SJSA1 (cell line): ENCODE measurements around the gene TRIM15. TPM values are rescaled to one million over a fixed set of nuclear protein-coding genes. Genes with fewer than 3 reads are reported as not detected.
"Not testable (repeated sequence)": the region's sequence is repeated elsewhere in the genome, so short reads cannot be mapped to it uniquely, and the experiment has no call there.

Experiments used
- DNase-seq, 2 experiments: peaks; one replicate each; pipeline ENCODE4 v3.0.0-alpha.2; 2015 to 2020; ENCODE audit warnings: low spot score in 2 of 2, low read depth in 1 of 2
- H3K27ac ChIP-seq: fragments of 250-450 bp; sonication (Bioruptor Pico); 2 replicates; pipeline ENCODE4 v1.5.1; 2020; ENCODE audit warnings: mild to moderate bottlenecking, moderate library complexity
- H3K27me3 ChIP-seq: fragments of 250-450 bp; sonication (Bioruptor Pico); replicated peaks from 2 replicates; pipeline ENCODE4 v1.5.1; 2020; ENCODE audit warnings: mild to moderate bottlenecking, moderate library complexity
- H3K36me3 ChIP-seq: fragments of 250-450 bp; sonication (Bioruptor Pico); 2 replicates; pipeline ENCODE4 v1.5.1; 2020; ENCODE audit warnings: mild to moderate bottlenecking
- H3K4me1 ChIP-seq: fragments of 250-450 bp; sonication (Bioruptor Pico); replicated peaks from 2 replicates; pipeline ENCODE4 v1.6.1; 2021; ENCODE audit warnings: mild to moderate bottlenecking
- H3K4me3 ChIP-seq: fragments of 250-450 bp; sonication (Bioruptor Pico); 2 replicates; pipeline ENCODE4 v1.5.1; 2020; ENCODE audit warnings: mild to moderate bottlenecking
- H3K9me3 ChIP-seq: fragments of 250-450 bp; sonication (Bioruptor Pico); replicated peaks from 2 replicates; pipeline ENCODE4 v1.5.1; 2020; ENCODE audit warnings: mild to moderate bottlenecking
- total RNA-seq: library from RNA; depleted of rRNA; stranded (reverse); fragments of >200 nt; shearing (Covaris generic); gene quantifications from 2 replicates; pipeline ENCODE4 v1.2.3, GENCODE V29; 2014

The TRIM15 gene
- total RNA-seq, 1 experiment from 2014 or later = not detected

DNA sequence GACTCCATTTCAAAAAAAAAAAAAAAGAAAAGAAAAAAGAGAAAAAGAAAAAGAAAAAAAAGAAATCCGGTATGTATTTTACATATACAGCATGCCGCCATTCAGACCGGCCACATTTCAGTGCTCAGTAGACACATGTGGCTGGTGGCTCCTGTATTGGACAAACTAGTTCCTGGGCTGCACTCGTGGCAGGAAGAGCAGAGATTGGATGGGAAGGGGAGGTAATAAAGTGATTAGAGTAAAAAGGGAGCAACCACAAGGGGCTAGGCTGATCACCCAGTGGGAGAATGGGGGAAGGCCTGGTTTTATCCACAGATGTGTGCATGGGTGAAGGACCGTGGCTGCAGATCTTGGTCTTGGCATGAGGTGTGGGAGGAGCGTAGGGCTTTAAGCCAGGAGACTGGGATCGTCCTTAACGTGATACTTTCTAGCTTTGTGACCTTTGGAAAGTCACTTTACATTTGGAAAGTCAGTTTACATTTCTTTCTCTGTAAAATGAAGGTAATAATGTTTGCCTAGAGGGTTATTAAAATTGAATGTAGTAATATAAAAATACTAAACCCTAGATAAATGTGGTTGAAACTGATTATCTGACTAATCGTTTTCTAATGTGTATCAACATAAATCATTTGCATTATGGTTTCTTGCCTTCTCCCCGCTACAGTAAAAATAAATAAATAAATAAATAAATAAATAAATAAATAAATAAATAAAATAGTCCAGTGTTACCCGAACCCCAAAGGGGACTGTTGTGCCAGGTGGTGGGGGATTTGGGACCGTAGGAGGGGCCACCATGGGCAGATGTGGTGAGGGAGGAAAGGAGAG lies 869 bp upstream of the TRIM15 start:
- Histone ChIP-seq H3K4me1 (no peaks in the 10 kb centered on the region), H3K27ac (no peak overlapping the region), H3K36me3 (no peaks in the 10 kb centered on the region), H3K4me3 (no peak overlapping the region), H3K9me3 (no peaks in the 10 kb centered on the region), H3K27me3 (peaks cover 23% of the 10 kb centered on the region)
- no peak for DNase-seq

DNA sequence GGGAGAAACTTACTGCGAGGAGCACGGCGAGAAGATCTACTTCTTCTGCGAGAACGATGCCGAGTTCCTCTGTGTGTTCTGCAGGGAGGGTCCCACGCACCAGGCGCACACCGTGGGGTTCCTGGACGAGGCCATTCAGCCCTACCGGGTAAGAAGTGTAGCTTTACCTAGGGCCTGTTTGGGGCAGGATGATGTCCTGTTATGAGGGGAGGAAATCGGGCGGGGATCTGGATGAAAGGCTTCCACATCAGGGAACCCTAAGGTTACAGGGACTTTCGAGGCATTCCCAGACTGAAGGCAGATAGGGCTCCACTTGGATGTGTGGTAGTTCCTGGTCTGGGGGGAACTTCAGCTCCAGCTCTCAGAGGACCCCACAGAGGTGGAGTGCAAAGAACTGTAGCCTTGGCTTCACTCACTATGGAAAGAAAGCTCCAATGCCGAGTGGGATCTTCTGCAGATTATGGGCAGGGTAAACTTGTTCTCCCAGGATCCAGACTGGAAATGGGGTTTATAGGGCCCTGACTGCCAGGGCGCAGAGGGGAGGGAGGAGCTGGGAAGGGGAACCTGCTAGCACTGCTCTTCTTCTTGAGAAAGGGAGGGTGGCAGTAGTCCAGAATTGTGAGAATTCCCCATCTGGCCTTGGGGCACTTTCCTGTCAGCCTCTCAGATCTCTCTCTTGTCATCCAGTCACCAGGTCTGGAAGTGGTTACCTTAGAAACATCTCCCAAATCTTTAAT lies 740 bp downstream of the TRIM15 start:
- Histone ChIP-seq H3K36me3 (no peaks in the 10 kb centered on the region), H3K9me3 (no peaks in the 10 kb centered on the region), H3K4me1 (no peaks in the 10 kb centered on the region), H3K27ac (no peak overlapping the region), H3K27me3 (peaks cover 38% of the 10 kb centered on the region), H3K4me3 (no peak overlapping the region)
- no peak for DNase-seq

DNA sequence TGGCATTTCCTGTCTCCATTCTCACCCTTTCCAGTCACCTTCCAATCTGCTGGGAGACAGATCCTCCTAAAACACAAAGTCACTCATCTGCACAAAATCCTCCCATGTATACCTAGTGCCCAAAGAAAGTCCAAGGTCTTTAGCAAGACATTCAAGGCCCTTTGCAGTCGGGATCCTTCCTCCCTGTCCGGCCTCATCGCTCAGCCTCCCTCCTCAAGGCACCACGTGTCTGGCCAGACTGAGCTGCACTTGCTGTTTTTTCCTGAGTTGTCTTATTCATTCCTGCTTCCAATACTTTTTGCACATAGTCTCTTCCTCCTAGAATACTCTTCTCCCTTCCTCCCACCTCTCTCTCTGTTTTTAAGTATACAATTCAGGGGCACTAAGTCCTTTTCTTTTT lies 1.4 kb downstream of the TRIM15 start:
- H3K9me3 ChIP-seq = no peaks in the 10 kb centered on the region
- H3K36me3 ChIP-seq = no peaks in the 10 kb centered on the region
- no peak overlapping the region for H3K27ac ChIP-seq
- no peak overlapping the region for H3K4me3 ChIP-seq
- no peak for DNase-seq
- H3K4me1 ChIP-seq = no peaks in the 10 kb centered on the region
- H3K27me3 ChIP-seq = peaks cover 39% of the 10 kb centered on the region

DNA sequence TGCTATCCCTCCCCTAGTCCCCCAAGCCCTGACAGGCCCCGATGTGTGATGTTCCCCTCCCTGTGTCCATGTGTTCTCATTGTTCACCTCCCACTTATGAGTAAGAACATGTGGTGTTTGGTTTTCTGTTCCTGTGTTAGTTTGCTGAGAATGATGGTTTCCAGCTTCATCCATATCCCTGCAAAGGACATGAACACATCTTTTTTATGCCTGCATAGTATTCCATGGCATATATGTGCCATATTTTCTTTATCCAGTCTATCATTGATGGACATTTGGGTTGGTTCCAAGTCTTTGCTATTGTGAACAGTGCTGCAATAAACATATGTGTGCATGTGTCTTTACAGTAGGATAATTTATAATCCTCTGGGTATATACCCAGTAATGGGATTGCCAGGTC lies 1.9 kb downstream of the TRIM15 start:
- peaks cover 39% of the 10 kb centered on the region for H3K27me3 ChIP-seq
- H3K4me1 ChIP-seq, DNase-seq, H3K4me3 ChIP-seq, H3K36me3 ChIP-seq, H3K9me3 ChIP-seq, H3K27ac ChIP-seq: not testable (repeated sequence)

DNA sequence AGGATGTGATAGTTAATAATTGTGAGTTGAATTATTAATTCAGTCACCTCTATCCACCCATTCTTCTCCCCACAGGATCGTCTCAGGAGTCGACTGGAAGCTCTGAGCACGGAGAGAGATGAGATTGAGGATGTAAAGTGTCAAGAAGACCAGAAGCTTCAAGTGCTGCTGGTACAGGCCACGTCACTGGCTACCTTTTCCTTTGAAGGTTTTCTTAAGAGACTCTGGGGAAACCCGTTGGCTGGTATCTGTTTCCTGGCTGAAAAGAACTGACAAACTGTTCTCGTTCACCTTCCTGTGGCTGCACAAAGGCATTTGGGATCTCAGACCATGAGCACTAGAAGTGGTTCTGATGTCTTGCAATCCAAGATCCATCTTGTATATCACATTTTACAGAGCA lies 3.8 kb downstream of the TRIM15 start:
- DNase-seq = no peak
- Histone ChIP-seq H3K27me3 (peaks cover 57% of the 10 kb centered on the region), H3K4me3 (no peak overlapping the region), H3K4me1 (0 out of 2 replicates have a peak, but pooled peaks cover 2% of the 10 kb centered on the region), H3K9me3 (no peaks in the 10 kb centered on the region), H3K27ac (no peak overlapping the region), H3K36me3 (no peaks in the 10 kb centered on the region)

DNA sequence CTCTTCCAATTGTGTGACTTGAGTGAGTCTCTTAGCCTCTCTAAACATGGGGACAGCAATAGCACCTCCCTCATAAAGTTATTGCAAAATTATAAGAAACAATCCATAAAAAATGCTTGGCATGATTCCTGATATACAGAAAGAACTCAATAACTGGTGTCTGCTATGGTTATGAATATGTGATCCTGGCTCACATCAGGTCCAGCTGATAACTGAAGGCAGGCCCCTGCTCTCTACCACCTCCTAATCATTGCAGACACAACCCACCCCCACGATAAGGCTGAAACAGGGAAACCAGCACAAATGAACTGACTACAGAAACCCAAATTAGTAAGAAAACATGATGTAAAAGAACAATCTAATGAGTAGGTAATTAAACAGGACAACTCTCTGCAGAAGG lies 5.4 kb downstream of the TRIM15 start:
- H3K4me3 ChIP-seq = no peak overlapping the region
- no peaks in the 10 kb centered on the region for H3K9me3 ChIP-seq
- DNase-seq = no peak
- no peaks in the 10 kb centered on the region for H3K36me3 ChIP-seq
- H3K4me1 ChIP-seq = 0 out of 2 replicates have a peak, but pooled peaks cover 3% of the 10 kb centered on the region
- peaks cover 61% of the 10 kb centered on the region for H3K27me3 ChIP-seq
- H3K27ac ChIP-seq = no peak overlapping the region

DNA sequence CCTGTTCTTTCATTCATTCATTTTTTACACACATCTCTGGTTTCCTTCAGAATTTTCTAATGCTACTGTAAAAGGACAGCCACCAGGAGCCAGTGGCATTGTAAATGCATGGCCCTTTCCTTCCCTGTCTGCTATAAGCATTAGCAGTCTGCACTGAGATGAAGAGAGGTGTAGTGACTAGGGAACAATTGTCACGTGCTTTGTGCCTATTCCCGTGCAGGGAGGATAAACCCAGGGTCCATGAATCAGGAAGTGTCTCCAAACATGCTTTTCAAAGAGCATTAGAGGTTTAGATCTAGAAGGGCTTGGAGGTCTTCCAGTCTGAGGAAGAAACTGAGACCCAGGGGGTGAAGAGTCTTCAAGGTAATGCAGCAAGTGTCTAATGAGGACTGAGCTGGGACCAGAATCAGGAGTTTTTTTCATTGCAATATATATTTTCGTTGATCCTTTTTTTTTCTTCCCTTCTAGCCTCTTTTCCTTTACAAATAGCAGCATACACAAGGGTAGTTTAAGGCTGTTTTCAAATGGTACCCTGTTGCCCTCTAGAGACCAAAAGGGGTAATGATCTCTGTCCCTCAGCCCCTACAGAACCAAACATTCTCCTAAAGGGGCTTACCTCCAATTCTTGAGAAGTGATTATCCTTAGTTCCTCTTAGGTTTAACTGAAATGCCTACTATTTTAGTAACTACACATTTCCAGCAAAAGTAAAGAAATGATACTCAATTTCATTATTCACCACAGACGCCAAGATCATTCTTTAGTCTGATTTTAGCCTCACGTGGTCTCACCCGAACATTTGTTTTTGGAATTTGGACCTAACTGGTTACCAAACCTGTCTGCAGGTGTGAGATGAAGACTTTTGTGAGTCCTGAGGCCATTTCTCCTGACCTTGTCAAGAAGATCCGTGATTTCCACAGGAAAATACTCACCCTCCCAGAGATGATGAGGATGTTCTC lies 6.6 kb downstream of the TRIM15 start:
- 0 out of 2 replicates have a peak, but pooled peaks cover 3% of the 10 kb centered on the region for H3K4me1 ChIP-seq
- DNase-seq = peak in 1 of 2 experiments; percentile 44

DNA sequence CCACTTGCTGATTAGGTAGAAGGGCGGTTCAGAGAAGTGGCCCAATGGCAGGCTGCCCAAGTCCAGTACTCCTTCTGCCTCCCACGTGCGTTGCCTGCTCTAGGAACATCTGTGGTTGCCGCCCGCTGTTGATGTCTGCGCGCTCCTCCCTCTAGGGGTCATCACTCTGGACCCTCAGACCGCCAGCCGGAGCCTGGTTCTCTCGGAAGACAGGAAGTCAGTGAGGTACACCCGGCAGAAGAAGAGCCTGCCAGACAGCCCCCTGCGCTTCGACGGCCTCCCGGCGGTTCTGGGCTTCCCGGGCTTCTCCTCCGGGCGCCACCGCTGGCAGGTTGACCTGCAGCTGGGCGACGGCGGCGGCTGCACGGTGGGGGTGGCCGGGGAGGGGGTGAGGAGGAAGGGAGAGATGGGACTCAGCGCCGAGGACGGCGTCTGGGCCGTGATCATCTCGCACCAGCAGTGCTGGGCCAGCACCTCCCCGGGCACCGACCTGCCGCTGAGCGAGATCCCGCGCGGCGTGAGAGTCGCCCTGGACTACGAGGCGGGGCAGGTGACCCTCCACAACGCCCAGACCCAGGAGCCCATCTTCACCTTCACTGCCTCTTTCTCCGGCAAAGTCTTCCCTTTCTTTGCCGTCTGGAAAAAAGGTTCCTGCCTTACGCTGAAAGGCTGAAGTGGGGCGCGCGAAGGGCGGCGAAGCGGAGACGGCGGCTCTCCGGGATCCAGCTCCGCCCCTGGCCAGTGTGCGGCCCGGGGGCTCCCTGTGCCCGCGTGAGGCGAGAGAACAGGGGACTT lies 8.5 kb downstream of the TRIM15 start:
- peaks cover 81% of the 10 kb centered on the region for H3K27me3 ChIP-seq
- H3K4me3 ChIP-seq = no peak overlapping the region
- DNase-seq = no peak
- H3K4me1 ChIP-seq = 0 out of 2 replicates have a peak, but pooled peaks cover 3% of the 10 kb centered on the region
- no peaks in the 10 kb centered on the region for H3K36me3 ChIP-seq
- H3K27ac ChIP-seq = no peak overlapping the region
- no peaks in the 10 kb centered on the region for H3K9me3 ChIP-seq

More for the DNA sequence above, 6.6 kb downstream of the TRIM15 start:
- Histone ChIP-seq H3K4me3 (no peak overlapping the region), H3K36me3 (no peaks in the 10 kb centered on the region), H3K9me3 (no peaks in the 10 kb centered on the region), H3K27me3 (peaks cover 73% of the 10 kb centered on the region), H3K27ac (no peak overlapping the region)

DNA sequence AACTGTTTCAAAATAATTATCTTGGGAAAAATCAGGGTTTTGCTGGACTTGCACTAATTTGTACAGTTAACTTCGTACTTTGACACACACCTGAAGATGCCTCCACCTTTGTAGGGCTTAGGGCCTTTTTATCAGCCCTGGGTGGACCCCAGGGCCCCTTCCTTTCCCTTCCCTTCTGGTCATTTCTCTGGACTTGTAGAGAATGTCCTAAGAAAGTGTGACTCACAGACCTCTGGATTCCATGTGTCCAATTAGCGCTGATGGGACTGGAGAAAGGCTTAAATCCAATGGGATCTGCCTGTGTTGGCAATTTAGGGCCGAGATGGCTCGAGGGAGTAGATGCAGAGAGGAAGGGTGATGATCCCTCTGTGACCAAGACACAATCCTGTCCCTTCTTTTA lies 9.3 kb downstream of the TRIM15 start:
- H3K27ac ChIP-seq = no peak overlapping the region
- H3K4me3 ChIP-seq = no peak overlapping the region
- H3K36me3 ChIP-seq = no peaks in the 10 kb centered on the region
- DNase-seq = no peak
- peaks cover 81% of the 10 kb centered on the region for H3K27me3 ChIP-seq
- H3K4me1 ChIP-seq = 0 out of 2 replicates have a peak, but pooled peaks cover 3% of the 10 kb centered on the region
- H3K9me3 ChIP-seq = no peaks in the 10 kb centered on the region

DNA sequence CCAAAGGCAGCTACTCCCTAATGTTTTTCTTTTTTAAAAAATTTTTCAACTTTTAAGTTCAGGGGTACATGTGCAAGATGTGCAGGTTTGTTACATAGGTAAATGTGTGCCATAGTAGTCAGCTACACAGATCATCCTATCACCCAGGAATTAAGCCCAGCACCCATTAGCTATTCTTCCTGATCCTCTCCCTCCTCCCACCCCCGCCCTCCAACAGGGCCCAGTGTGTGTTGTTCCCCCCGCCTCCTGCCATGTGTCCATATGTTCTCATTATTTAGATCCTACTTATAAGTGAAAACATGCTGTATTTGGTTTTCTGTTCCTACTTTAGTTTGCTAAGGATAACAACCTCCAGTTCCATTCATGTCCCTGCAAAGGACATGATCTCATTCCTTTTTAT lies 12.4 kb downstream of the TRIM15 start:
- DNase-seq = no peak
- Histone ChIP-seq H3K27ac (no peak overlapping the region), H3K4me1 (0 out of 2 replicates have a peak, but pooled peaks cover 3% of the 10 kb centered on the region), H3K9me3 (peaks cover 6% of the 10 kb centered on the region), H3K36me3 (no peaks in the 10 kb centered on the region), H3K27me3 (peaks cover 58% of the 10 kb centered on the region), H3K4me3 (no peak overlapping the region)

DNA sequence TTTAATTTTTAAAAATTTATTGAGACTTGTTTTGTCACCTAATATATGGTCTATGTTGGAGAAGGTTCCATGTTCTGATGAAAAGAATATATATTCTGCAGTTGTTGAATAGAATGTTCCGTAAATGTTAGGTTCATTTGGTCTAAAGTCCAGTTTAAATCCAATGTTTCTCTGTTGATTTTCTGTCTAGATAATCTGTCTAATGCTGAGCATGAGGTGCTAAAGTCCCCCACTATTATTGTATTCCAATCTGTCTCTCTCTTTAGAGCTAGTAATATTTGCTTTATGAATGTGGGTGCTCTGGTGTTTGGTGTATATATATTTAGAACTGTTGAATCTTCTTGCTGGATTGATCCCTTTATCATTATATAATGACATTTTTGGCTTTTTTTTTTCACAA lies 15.5 kb downstream of the TRIM15 start:
- Histone ChIP-seq H3K4me3 (no peak overlapping the region), H3K36me3 (no peaks in the 10 kb centered on the region), H3K4me1 (no peaks in the 10 kb centered on the region), H3K9me3 (peaks cover 12% of the 10 kb centered on the region), H3K27ac (no peak overlapping the region), H3K27me3 (peaks cover 40% of the 10 kb centered on the region)
- no peak for DNase-seq

DNA sequence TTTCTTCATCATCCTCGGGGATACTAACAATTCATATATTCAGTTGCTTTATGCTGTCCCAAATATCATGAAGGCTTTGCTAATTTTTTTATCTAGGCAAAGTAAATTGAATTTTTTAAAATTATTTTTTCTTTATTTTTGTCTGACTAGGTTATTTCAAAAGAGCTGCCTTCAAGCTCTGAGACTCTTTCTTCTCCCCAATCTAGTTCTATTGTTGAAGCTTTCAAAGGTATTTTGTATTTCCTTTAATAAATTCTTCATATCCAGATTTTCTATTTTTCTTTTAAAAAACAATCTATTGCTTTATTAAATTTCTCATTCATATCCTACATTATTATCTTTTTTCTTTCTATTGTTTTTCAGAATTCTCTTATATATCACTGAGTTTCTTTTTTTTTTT lies 16.8 kb downstream of the TRIM15 start:
- Histone ChIP-seq H3K4me3 (no peak overlapping the region), H3K9me3 (peaks cover 12% of the 10 kb centered on the region), H3K4me1 (no peaks in the 10 kb centered on the region), H3K27me3 (peaks cover 26% of the 10 kb centered on the region), H3K27ac (no peak overlapping the region), H3K36me3 (peaks cover 4% of the 10 kb centered on the region)
- no peak for DNase-seq
